GM21737 (cell line): ENCODE measurements around the gene CUX1.

Experiments used
- ATAC-seq: cut with Tn5 transposase; IDR thresholded peaks from one replicate; pipeline ENCODE4 v1.9.1; 2021; ENCODE audit warnings: mild to moderate bottlenecking, moderate library complexity; ENCODE audit not compliant: unreplicated experiment

Gene CUX1

DNA sequence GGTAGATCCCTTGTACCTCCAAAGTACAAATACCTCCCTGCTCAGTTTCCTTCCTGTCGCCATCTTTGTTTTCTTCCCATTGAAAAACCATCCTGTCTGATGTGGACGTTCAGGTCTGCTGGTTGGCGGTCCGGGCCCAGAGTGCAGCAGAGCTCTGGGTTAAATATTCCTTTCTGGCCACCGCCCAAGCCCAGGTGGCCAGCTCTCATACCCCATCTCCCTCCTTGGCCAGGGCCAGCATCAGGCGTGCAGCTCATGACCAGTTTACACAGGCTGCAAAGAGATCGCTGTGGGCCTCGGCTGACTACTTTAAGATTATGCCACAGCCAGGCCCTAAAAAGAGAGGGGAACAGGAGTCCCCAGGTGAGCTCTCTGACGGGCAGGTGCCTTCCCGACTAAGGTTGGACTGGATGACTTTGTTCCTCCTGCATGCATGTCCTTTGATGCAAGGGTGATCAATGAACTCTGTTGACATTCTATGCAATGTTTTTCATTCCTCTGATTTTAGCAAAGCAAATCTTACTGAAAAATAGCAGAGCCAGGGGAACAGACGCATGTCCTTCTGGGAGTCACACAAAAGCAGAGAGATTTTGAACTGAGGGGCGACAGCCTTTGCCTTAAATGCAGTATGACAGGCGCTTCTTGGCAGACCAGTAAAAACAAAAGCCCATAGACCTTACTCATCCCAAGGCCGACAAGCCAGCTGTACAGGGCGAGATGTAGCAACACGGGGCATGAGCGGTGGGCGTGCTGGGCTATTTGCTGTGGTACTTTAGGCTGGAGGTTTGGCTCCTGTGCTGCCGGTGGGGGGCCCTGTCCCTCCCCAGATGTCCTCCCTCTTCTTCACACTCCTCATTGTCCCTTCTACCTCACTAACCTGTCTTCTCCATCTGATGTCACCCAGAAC lies 435.9 kb downstream of the CUX1 start:
- no peak for ATAC-seq

DNA sequence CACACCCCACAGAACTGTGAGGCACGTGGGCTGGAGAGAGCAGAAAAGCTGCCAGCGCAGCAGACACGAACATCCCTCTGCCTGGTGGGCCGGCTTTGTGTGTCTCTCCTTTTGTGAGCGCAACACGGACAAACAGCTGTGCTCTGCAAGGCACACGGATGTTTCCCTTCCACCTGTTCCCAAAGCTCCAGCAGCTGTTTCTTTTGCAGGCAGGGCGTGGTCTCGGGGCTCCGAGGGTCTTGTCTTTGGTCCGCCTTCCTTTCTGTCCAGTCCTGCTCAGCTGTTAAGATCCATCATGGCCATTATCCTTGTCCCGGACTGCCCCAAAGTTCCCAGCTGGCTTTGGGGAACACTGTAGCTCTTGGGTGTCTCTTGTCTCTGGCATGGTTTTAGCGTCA lies 436.5 kb downstream of the CUX1 start:
- no peak for ATAC-seq

DNA sequence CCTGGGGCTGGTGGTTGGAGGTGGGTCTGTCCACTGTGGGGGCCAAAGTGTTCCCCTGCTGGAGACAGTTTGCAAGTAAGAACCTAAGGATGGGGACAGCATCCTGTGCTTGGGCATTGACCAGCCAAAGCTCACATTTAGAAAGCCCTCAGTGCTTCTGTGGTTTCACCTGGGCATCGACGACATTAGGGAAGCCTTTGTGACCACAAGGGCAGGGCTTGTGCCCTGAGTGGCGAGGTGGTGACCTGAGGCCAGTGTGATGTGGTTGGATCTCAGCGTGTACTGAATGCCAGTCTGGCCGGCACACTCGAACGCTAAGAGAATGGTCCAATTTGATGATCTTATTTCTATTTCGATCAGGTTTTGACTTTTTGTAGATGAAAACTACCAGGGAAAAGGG lies 437.1 kb downstream of the CUX1 start:
- ATAC-seq, result no peak

DNA sequence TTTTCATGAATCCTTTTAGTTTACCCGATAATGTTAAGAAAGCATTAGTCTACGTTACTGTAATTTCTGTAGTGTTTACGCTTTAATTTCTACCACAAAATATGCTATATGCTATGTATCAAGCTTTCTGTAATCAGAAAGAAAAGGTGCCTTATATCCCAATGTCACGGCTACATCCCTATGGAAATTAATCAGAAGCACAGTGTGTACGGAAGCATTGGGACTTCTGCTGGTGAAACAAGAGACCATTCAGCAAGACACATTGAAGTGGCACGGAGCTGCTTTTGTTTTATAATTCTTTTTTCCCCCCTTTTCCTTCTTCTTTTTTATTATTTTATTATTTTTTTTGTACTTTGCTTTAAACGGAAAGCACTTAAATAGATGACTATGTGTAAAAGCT lies 438.1 kb downstream of the CUX1 start:
- no peak for ATAC-seq

DNA sequence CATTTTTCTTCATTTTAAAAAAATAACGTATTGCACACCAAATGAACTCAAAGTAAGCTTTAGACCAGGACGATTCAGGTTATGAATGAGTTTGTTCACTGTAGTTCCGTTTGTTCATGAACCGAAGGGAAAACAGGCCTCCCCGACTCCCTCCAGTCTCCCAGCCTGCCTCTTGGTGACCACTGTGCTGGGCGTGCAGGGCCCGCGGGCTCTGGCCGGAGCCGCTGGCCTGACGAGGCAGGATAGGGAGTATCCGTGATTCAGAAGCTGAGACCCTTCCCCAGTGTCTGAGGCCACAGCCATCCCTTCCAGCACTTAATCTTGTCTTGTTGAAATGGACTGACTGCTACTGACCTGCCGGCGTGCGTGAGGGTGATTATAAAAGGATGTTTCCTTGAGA lies 438.5 kb downstream of the CUX1 start:
- no peak for ATAC-seq

DNA sequence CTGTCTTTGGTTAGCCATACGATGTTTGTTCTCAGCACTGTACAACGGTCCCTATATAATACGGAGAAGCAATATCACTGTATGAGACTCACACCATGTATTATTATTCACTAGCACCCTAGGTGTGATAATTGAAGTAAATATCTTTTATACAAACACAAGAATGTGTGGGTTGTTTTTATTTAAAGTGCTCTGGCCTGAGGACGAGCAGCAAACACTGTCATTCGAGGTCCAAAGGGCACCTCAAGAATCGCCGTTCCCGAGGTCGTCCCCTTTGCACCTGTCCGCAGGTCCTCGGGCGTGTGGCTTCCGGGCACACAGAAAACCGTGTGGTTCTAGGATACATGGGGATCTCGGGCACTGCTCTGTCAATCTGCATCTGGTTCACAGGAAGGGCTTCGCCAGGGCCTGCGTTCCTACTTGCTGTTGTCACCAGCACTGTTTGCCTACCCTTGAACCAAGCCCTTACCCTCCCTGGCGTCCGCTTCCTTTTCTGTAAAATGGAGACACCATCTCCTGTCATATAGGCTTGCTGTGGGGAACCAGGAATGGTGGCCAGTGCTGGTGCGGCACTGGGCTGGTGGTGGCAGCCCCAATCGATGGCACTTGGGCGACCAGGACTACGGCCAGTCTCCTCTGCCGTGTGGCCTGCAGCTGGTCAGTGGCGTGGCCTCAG lies 440.8 kb downstream of the CUX1 start:
- no peak for ATAC-seq

DNA sequence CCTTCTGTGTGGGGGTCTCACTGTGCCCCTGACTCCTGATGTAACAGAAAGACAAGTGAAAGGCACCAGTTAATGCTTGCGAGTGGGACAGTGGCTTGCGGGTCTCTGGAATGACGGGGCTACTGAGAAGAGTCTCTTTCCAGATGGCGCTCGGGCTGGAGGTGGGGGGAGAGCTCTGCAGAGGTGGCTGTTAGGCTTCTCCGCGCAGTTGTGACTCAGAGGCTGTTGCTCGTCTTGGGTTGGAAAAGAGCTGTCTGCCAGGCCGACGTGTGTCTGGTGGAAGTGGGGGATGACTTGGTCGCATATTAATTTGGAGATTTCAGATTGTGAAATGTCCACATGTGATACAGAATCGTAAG lies 441.3 kb downstream of the CUX1 start:
- ATAC-seq, result no peak

DNA sequence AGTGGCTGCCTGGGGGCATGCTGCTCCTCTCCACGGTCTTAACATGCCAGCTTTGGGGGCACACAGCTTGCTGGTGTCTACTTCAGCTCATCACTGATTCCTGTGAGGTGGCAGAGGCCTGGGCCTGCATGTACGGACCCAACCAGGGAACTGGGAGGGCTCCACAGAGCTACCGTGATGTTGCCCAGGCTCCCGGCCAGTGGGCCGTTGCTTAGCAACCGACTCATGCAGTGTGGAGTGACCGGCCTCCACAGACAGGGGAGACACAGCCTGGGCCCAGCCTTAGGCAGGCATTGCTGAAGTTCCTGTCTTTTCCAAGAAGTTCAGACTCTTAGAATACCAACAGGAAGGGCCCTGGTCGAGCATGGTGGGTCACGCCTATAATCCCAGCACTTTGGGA lies 443.4 kb downstream of the CUX1 start:
- no peak for ATAC-seq

DNA sequence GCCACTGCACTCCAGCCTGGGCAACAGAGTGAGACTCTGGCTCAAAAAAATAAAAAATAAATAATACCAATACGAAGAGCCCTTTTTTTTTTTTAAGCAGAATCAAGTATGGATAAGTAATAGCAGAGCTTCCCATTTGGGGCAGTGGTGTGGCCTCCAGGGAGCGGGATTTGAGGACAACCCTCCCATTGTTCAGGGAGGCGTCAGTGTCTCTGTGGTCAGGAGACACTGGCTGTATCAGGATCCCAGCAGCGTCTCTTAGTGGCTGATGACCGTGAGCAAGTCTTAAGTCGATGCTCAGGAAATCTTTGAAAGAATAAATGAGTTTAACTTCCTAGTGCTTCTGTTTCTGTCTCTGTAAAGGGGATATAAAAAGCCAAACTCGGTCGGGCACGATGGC lies 444.0 kb downstream of the CUX1 start:
- ATAC-seq, result no peak

DNA sequence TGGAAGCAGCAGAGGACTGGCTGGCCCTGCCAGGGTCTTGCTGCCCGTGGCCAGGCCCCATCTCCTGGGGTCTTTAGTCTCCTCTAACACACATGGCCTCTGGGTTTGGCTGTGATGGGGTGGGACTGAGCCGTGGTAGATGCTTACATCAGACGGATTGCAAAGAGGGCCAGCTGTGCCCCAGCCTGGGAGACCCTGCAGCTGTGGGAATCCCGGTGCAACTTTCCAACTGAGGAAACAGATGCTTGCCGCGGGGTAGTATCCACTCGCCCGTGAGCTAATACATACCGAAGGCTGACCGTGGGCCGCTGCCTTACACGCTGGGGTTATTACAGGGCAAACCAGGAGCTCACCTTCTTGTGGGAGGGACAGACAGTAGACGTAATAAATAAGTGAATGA lies 445.1 kb downstream of the CUX1 start:
- no peak for ATAC-seq

DNA sequence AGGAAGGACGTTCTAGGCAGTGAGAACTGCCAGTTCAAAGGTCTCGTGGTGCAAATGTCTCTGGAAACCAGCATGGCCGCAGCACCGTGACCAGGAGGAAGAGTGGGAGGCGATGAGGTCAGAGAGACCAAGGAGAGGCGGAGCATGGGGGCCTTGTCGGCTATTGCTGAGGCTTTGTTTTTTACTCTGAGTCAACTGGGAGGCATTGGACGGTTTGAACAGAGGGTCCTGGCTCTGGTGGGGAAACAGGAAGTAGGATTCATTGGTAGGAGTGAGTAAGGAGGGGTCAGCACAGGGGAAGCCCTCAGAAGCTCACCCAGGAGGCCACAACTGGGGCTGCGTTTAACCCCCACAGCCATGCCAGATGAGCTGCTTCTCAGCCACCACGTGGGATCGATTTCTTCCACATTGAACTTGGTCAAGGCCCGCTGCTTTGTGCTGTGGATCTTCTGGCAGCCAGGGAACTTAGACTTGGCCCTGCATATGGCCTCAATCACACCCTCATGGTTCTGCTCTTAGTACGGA lies 447.0 kb downstream of the CUX1 start:
- ATAC-seq, result no peak

DNA sequence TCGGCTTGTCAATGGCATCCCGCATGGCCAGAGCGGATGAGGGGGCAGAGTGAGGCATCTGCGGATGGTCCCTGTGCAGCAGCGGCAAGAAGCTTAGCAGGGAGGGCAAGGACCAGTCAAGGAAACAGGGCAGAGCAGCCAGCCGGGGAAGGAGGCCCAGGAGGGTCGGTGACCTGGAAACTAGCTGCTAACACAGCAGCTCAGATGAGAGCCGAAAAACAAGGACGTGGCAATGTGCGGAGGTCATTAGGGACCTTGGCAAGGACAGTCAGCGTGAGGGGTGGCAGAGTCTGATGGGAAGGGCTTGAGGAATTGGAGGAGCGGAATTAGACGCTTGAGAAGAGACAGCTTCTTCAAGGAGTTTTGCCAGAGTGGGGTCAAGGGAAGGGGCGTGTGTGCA lies 449.1 kb downstream of the CUX1 start:
- ATAC-seq, result no peak

DNA sequence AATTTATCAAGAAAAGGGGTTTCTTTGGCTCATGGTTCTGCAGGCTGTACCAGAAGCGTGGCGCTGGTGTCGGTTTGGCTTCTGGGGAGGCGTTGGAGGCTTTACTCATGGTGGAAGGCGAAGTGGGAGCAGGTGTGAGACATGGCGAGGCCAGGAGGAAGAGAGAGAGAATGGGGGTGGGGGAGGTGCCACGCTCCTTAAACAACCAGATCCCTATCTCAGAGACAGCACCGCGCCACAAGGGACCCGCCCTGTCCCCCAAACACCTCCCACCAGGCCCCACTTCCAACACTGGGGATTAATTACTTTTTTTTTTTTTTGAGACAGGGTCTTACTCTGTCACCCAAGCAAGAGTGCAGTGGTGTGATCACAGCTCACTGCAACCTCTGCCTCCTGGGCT lies 451.2 kb downstream of the CUX1 start:
- no peak for ATAC-seq

DNA sequence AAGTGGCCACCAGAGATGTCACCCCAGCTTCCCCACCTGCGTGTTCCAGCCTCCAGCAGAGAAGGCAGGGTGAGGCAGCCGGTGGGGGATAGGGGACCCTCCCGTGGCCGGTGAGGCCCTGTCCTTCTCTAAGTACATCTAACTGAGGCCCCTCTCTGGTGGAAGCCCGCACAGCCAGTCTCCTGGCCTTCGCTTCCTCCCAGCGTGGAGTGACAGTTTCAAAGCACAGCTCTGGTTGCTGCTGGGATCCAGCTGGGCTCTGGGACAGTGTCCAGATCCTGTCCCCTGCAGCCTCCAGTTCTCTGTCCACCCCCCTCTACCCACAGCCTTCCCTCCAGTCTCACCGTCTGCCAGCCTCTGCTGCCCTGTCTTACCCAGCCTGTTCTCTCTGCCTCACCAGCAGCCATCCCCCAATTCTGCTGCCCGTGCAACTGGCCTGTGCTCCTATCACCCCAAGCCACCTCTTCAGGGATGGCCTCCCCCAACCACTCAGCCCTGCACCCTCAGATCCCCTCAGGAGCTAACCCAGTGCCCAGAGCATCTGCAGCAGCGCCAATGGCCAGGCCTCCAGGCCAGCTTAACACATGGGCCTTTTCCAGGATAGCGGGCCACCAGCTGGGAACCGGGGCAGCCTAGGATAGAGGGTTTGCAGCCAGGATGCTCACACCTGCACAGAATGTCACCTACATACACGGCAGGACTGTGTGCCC lies 452.9 kb downstream of the CUX1 start:
- ATAC-seq, result no peak

DNA sequence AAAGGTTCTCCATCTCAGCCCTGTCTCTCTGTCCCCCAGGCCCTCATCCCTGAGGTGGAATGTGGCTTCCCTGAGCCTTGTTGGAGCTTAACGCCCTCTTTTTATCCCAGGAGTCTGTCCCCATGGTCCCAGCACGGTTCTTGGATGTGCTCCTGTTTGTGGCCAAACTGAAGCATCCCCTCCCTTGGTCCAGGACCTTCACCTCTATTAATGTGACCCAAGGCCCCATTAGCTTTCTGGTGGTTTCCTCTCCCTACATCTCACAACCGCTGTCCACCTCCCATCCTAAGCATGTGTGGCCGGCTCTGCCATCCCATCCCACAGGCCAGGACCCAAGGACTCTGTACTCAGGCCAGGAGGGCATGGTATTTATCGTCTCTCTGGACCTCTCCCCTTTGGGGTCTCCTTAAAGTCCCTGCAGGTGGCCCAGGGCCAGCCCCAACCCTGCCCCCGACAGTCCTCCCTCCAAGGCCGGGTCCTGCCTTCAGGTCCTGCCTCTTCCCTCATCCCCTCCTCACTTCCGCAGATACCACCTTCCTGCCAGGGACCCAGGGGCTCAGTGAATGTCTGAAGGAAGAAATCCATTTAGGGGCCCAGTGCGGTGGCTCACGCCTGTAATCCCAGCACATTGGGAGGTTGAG lies 453.9 kb downstream of the CUX1 start:
- no peak for ATAC-seq

DNA sequence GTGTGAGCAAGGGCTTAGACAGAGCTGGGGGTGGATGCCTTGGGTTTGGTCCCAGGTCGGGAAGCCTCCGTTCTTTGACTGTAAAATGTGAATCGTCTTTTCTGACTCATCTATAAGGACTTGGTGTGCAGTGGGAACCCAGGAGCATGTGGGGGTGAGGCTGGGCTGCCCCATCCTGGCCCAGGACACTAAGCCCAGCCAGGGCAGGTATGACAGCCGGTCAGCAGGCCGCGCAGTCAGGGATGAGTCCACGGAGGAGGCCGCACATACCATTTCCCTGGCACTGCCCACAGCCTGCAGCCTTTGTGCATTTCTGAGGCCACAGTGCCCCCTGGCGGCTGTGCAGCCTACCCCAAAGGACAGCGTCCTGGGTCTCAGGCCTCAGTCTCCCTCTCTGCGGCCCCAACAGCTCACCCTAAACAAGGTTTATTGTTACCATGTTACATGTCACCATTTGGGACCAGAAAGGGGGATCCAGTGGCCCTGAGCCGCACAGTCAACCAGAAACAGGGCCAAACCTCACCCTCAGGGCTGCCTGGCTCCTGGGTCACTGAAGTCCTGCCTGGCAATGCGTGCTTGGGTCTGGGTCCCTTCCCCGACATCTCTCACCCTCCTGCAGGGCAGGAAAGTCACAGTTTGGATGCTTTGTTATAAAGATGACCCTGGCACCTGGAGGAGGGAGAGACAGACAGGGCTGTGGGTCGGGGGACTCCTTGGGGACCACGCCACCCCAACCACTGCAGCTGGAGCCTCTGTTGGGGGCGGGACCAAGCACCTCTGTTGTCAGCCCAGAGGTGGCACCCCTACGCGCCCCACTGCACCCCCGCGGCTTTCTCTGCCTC lies 454.9 kb downstream of the CUX1 start:
- no peak for ATAC-seq

DNA sequence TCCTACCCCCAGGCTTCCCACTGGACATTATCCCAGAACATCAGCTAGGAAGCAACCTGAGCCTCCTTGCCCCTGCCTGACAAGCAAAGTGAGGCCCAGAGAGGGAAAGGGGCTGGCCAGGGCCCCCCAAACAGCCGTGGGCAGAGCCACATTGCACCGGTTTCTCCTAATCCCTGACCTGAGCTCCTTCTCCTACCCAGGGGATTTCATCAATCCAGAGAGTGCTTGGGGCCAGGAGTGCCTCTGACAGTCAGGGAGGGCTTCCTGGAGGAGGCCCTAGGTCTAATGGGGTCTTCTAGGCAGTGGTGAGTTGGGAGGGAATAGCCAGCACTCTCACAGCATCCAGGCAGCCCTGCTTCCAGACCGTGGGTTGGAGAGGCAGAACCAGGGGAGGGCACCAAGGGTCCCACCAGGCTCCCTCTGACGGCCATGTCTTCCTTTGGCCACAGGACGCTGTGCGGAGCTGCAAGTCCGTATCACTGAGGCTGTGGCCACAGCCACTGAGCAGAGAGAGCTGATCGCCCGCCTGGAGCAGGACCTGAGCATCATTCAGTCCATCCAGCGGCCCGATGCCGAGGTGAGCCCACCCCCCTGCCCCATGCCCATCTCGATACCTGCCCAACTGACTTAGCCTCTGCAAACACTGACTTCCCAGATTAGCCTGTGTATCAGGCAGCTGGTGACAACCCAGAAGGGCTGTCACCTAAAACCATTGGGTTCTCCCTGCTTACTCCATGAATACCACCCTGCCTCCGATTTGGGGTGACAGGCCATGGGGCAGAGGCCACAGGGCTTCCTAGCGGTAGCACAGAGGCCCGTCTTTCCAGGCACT lies 455.7 kb downstream of the CUX1 start:
- ATAC-seq, result no peak

DNA sequence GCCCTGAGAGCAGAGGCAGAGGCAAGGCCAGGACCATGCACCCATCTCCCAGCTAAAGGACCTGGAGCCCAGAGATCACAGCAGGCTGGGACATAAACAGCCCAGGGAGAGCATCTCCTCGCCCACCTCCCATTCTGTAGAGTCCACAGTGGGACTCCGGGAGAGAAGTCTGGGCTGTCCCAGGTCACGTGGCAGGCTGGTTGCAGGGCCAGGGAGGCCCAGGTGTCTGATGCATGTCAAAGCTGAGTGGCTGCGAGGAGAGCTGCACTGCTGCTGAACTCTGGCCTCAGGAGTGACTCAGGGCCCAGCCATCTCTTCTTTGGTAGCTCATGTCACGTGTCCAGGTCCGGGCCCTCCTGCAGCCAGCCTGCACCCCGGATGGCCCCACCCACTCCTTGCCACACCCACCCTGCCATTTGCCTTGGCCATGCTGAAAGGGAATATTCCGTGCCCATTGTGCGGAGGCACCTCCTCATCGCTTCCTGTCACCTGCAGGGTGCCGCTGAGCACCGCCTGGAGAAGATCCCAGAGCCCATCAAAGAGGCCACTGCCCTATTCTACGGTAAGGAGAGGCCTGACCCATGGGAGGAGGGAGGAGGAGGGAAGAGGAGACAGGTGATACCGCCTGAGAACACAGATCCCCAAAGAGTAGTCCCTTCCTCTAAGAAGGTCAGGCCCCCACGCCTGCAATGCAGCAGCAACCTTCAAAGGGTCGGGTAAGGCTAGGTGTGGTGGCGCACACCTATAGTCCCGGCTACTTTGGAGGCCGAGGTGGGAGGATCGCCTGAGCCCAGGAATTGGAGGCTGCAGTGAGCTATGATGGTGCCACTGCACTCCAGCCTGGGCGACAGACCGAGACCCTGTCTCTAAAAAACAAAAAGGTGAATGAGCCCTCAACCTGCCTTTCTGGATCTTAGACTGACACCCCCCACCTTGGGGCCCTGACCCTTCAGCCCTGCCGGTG lies 456.6 kb downstream of the CUX1 start:
- no peak for ATAC-seq
